HG03280 (cell line): Measurements from ENCODE around the gene CXXC5.

Source experiments
- ATAC-seq: cut with Tn5 transposase; IDR thresholded peaks from one replicate; pipeline ENCODE4 v1.9.1; 2021; ENCODE audit warnings: mild to moderate bottlenecking, moderate library complexity; ENCODE audit not compliant: unreplicated experiment

The CXXC5 gene

DNA sequence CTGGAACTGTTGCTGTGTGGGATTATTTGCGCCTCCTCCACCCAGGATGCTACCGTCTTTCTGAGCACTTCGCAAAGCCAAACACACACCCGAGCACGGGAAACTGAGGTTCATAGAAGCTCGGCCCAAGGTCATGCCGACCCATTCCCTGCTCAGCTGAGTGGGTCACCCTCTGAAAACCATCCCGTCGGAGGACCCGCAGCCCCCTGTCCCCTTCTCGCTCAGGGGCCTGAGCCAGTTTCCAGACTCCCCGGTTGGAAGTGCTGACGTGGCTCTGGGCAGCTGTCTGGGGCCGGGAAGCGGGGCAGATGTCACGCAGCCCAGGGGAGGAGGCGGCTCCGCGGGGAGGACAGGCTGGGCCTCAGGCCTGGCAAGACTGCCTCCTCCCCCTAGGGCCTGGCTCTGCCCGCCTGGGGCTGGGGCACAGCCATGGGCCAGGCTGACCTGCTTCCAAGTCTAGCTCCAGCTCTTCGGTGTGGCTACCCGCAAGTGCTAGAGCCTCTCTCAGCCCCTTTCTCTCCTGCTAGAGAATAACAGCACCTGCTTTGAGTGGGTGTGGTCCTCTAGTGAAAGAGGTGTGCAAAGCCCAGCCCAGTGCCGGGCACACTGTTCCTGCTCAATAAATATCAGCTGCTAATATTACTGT, 9.9 kb upstream of the CXXC5 start:
- no peak for ATAC-seq

DNA sequence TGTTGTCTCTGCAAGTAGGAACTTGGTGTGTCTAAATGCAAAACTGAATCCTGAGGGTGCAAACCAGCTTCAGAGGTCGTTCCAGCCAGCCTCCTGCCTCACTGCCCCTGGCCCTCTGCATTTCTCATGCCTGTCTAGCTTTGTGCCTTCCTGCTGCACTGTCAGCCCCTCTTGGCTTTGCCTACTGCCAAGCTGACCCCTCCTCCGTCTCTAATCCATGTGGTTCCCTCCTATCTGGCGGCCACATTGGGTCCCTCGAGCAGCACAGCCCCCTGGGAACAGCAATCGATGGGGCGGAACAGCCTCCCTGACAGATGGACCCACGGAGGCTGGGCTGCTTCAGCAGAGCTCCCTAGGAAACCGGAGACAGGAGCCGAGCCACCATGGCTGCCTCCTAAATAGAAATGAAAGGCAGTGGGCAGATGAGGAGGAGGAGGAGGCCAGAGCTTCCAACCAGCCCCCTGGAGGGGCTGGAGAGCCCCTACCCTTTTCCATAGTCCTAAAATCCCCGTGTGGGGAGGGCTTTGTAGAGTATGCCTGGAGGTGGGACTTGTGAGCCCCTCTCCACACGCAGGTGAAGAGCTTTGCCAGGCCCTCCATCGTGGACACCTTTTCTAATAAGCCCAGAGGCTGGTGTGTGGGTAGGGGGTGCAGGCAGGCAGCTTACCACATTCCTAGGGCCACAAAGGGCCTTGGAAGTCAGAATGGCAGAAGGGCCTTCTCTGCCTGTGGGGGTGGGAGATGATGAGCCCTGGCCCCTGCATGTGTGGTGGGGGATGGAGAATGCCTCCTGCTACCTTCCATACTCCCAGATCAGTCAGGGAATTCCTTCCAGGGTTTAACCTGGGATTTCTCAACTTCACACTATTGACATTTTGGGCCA, 9.2 kb upstream of the CXXC5 start:
- ATAC-seq: no peak

DNA sequence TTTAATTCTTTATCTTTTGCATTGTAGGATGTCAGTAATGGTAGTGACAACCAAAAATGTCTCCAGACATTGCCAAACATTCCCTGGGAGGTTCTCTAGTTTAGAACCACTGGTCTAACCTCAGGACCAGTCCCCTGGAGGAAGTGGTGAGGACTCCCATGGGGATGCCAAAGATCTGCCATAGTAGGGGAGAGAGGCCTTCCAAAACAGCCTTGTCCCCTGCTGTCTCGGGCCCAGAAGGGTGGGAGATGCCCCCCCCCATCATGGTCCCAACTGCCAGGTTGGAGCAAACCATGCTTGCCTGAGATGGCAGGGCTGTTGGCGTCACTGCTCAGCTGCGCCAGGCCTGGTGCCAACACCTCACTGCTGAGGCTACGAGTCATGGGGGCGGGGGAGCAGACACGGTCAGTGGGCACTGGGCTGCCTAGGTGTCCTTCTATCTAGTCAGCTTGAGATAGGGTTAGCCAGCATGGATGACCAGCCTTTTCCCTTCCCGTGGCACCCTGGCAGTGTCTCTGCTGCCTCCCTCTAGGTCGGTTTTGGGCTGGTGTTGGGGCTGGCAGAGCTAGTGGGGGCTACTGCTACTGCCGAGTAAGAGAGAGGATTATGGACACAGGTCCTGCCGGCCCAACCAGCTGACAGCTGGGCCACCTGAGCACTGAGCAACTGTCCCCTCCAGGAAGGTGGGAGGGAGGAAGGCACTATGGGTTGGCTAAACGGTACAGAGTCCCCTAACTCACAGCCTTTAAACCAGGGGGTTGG, 8.3 kb upstream of the CXXC5 start:
- ATAC-seq: no peak

DNA sequence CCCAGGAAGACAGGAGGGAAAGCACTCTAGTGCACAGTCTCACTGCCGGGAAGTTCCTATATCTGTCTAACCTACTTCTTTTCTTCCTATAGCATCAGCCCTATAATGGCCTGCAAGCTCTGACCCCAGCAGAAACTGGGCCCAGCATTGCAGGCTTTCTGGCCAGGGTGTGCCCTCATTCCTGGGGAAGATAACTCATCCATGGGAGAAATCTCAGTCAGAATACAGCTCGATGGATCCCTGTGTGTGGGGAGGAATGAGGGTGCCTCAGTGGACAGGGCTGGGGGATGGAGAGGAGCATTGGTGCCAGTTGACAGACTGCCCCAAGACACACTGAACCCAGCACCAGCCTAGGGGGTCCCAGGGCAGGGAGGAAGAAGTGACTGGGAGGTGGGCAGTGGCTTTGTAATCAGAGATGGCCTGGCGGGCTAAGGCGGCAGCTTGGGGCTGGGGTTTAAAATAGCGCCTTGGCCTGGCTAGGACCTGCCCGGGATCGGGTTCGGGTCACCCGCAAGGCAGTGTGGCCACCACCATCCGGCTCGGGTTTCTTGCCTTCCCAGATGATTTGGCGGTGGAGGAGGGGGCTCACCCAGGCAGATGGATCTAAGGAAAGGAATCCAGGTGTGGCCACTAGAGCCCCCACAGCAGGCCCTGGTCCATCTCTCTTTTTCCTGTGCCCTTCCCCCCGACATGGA, 7.6 kb upstream of the CXXC5 start:
- ATAC-seq: no peak

DNA sequence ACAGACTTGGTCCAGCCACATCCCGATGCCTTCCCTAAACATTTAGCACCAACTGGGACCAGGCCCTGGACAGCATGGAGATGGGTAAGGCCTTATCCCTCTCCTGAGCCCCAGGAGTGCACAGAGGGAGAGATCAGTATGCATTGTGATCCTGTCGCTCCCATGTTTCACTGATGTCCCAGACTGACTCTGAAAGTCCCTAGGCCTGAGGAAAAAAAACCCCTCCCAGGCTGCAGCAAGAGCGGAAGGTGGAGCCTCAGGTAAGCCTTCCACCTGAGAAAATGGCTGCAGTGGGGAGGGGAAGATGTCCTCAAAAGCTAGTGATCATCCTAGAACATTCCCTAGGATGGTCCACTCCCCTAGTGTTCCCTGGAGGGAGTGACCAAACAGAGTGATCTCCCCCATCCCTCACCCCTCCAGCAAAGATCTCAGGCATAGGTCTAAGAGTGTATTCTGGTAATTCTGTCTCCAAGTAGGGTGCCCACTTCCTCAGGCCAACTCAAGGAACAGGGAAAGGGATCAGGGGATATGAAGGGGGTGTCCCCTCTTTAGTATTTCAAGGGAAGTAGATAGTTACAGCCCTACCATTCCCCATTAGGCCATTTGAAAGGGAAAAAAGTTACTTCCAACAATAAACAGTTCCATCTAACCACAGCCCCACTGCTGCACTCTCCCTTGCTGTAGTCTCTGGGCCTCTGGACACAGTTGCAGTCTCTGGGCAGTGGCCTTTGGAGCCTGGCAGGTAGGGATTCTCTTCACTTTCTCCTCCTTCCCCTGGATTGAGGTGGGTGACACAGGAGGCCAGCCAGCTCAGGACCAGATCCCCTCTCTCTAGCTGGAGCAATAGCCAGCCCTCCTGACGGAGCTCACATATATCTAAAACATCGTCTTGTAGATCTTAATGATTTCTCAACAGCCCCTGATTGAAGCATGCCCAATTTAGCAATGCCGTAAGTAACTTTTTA, 6.8 kb upstream of the CXXC5 start:
- no peak for ATAC-seq

DNA sequence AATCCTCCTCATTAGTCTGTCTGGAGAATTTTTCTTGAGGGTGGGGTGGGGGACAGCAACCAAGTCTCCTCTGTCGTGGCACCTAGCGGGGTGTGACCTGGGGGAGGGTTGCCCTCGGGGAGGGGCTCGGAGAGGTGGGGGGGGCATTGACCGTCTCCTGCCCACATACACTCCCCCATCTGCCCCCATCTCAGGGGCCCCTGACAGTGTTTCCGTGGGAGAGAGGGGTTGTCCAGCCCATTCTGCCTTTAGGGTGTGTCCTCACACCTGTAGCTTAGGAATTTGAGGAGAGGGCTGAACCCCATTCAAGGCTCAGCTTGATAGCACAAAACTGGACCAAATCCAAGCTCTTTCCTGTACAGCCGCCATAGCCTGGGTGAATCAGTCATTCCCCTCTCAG, 5.9 kb upstream of the CXXC5 start:
- no peak for ATAC-seq

DNA sequence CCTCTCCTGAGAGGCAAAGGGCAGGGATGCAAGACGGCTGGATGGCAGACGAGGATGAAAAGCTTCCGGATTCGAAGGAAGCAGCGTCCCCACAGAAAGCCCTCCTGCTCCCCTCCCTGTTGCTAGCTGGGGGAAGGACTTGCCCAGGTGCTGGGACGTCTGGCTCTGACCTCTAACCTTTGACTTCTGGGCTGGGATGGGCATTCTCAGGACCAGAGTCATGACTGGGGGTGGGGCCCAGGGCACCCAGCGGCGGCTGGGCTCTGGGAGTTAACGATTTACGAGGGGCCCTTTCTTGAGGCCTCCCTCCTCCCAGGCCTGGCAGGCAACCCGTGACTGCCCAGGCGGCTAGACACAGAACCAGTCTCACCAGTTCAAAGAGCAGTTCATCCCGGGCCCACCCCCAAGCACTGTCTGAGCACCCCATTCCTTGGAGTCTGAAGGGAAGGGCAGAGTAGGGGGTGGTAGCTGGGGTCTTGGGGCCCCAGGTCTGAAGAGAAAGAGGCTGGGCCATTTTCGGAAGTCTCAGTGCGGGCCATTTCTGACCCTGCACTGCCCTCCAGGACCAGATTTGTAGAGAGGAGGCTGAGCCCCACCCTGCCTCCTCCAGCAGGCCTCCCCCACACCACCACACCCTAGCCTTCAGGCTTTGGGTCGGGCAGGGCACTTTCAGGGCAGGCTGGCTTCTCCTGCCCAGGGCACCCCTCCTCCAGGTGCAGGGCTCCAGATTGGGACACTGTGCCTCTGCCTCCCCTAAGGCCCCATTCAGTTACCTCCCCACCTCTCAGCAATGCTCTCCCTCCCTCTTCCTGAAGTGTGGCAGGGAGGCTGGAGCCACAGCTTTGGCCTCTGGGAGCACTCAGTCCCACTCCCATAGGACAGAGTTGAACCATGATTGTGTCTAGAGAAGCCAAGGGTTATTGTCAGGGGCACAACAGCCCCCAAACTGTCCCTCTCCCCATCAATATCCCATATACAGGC, 5.0 kb upstream of the CXXC5 start:
- no peak for ATAC-seq

DNA sequence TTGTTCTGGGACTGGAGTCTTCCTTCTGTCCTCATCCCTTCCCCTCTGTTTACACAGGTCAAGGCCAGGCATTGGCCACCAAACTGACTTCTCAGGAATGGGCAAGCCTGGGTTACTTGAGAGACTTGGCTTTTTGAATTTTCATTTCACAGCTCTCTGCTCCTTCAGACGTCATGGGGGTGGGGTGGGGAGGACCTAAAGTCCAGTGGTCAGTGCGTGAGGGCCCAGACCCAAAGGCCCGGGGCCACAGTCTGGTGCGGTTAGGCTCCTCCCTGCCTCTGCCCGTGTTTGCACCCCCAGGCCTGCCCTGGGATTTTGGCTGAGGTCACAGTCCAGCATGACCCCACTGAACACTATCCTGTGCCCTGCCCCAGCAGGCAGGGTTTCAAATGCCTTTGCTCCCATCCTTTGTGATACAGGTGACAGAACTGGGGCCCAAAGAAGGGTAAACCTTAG, 4.1 kb upstream of the CXXC5 start:
- ATAC-seq: no peak

DNA sequence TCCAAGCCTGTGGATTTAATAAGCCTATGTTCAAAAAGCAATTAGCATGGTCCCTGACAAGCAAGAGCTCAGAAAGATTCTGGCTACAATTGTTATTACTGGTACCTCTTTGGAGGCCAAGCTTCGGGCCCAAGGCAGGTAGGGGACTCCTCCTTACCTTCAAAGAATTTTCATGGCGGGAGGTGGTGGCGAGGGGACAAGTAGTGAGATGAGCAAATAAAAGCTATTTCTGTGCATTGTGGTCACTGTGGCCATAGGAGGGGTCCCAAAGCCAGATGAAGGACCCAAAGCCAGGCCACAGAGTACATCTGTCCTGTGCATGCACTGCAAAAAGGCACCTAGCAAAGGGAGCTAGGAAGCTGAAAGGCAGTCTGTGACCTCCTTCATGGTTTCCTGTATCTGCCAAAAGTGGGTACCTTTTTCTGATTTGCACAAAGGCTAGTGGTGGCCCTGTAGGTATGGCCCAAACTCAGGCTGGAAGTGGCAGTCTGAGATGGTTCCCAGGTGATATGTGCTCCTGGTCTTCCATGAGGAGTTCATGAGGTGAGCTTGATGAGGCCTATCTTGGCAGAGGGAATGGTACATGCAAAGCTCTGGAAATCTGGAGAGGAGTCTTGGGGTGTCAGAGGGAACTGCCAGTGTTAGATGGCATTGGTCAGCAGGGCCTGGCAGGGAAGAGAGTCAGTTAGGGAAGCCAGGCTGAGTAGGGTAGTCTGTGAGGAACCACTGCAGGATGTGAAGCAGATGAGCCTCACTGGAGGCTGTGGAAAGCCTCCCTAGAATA, 3.3 kb upstream of the CXXC5 start:
- ATAC-seq: no peak

DNA sequence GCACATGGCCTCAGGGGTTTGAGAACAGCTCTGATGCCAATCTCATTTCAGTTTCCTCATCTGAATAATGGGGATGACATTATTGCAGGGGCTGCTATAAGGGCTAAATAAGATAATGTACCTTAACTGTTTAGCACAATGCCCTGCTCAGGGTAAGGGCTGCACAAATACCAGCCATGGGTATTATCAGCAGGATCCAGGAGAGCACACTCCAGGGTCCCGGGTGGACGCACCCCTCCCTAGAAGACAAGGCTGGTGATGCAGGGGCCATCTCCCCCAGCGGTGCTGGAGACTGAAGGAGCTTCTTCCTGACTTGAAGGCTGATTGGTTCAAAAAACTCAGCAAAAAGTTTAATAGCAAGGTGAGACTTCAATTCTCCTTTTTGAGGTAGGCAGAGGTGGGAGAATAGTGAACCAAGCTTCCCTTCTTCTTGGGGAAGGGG, 2.7 kb upstream of the CXXC5 start:
- ATAC-seq: no peak

DNA sequence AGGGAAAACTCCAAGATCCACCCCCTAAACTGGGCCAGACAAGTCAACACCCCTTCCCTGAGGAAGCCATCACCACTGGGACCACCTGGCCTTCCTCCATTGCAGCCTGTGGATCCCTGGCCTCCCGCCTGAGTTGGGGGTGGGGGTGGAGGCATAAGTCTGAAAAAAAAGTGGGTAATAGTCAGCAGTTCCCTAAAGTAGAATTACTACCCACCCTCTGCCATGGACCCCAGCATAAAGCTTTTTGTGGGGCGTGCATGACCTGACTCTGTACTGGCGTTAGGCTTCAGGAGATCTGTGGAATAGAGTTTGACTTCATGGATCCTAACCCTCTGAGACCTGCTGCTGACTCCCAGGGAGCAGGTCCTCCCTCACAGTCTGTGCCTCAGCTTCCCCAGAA, 2.0 kb upstream of the CXXC5 start:
- no peak for ATAC-seq

DNA sequence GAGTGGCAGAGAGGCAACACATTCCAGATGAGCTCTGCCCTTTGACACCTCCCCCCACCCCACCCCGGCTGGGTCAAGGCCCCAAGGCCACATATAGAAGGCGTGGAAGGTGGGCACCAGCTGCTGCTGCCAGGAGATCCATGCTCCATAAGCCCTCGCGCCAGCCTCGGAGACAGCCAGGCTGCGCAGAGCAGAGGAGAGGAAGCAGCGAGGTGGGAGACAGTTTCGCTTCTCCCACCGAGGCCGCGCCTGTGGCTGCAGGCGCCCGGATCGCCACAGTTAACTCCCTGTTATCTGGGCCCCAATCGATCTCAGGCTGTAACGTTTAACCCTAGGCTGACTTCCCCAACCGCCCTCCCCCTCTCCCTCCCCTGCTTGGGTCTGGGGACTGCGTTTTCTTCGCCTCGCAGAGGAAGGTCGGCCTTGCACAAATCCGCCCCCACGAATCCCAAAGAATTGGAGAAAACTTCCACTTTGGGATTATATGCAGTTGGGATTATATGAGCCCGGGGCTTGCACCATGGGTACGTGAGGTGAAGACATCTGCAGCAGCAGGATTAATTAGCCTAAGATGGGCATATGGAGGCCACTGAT, 1.1 kb upstream of the CXXC5 start:
- no peak for ATAC-seq

DNA sequence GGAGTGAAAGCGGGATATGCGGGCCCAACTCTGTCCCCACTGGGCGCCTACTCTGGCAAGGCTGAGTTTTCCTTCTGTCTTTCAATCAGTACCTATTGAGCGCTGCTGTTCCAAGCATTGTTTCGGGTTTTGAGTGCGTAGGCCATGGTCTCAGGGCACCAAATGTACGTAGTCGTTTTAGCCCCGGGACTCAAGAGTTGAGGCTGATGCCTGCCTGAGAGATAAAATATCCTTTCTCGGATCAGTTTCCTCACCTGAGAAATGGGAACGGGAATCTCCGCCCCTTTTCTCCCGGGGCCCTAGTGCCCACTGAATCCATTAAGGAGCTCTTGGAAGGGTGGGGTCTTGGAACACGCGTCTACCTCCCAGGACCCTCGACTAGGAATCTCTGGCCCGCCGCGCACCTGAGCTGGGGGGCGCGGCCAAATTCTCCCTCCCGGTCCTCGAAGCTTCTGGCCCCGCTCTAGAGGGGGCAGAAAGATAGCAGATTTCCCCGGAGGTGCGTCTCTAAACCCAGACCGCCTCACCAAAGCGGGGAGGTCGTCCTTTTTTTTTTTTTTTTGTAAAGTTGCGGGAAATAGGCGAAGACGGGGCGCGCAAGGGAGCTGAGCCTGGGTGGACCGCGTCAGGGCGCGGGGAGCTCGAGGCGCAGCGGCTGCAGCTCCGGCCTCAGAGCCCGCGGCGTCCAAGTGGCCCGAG, 494 bp upstream of the CXXC5 start:
- no peak for ATAC-seq

DNA sequence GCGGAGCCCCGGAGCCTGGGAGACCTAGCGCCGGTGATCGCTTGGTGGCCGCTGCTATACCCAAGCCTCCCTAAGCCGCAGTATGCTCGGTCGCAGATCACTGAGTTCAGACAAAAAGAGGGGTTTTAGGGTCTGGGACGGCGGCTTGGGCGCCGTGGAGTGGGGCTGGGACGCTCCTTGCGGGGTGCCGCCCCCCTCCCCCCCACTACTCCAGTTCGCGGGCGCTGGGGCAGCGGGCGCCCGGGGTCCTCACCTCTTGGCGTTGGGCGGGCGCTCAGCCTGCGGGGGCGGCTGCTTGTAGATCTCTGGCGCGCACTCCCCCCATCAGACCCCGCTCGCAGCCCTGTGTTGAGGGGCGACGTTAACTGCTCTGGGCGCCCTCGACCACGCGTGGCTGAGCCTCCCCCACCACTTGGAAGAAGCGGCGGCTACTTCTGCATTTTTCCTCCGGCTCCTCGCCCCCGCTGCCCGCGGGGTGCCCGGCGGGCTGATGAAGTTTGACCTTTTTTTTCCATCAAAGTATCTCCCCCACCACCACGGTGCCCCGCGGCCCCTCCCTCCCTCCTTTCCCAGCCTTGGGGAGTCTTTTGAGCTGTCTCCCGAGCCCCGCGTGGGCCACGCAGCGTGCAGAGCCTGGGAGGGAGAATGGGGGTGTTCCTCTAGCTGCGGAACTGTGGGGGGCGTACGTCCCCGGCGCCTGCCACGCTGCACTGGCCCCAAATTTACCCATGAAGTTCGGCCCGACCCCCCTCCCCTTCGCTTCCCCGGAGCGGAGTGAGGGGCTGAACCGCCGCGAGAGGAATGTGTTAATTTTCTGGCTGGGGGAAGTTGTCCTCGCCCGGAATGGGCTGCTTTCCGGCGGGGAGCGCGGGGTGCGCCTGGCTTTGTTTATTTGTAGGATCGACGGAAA, 1.2 kb downstream of the CXXC5 start:
- no peak for ATAC-seq

DNA sequence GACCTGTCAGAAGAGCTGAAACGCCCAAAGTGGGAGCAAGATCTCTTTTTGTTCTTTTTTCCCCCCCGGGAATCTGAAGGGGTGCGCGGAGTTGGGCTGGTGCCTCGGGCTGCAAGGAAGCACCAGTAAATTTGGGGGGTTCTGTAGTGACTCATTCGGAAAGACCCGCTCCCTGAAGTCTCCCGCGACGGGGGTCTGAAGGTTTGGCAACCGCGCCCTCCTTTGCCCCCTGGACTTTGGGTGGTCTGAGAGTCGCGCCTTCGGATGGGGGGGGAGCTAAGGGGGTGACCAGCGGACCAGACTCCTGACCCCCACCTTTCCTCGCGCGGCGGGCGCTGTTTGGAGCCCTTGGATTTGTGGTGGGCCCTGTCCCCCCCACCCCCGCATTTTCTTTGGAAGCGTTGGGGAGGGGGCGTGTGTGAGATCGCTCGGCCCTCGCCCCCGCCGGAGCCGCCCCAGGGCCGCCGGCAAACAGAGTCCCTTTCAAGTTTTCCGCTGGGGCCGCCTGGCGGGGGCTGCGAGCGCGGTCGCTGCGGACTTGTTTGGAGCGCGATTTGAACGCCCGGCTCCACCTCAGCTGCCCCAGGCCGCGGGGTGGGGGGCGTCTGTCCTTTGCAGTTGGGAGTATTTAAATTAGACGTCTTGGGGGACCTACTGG, 2.0 kb downstream of the CXXC5 start:
- no peak for ATAC-seq
